NCI-H345 treated with DMSO at 0.1 percent for 48 hours (cell line): ENCODE results near the gene DNAJC24.
"Not testable (repeated sequence)": the region's sequence is repeated elsewhere in the genome, so short reads cannot be mapped to it uniquely, and the experiment has no call there.

Experiments used
- DNase-seq: peaks from one replicate; lab custom pipeline; 2025; ENCODE audit not compliant: unreplicated experiment; lab: John Stamatoyannopoulos, UW

The DNAJC24 gene

GRCh38 chr11:31369348-31370329, at the start of gene DNAJC24, which contains the start of gene DCDC1:
Gene DNAJC24, plus strand, starts transcription at chr11:31369860. Its CDS starts 889 bp downstream, at chr11:31370749.
Gene DCDC1, minus strand, starts transcription at chr11:31369739. Its CDS starts 41,459 bp downstream, at chr11:31328280.
- peak; percentile 94 for DNase-seq

GRCh38 chr11:31321494-31321893, 48.2 kb upstream of the DNAJC24 start:
- DNase-seq = not testable (repeated sequence)

GRCh38 chr11:31323145-31323544, 46.5 kb upstream of the DNAJC24 start:
- no peak for DNase-seq

DNA sequence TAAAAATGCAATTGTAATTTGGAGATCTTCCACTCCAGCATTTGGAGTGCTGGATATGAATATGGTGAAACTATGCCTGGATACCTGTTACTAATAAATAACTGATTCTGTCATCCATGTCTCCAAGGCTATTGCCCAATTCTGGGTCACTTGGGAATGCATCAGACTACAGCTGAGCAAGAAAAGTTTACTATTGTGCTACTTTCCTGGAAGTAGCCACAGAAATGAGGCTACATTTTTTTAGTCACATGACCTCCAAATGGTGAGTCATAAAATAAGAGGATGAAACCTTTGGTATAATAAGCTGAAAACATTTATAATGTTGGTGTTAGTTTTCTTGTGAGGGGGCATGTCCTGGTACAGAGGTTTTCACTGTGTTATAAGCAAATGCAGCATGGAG, 44.5 kb upstream of the DNAJC24 start:
- DNase-seq = no peak

DNA sequence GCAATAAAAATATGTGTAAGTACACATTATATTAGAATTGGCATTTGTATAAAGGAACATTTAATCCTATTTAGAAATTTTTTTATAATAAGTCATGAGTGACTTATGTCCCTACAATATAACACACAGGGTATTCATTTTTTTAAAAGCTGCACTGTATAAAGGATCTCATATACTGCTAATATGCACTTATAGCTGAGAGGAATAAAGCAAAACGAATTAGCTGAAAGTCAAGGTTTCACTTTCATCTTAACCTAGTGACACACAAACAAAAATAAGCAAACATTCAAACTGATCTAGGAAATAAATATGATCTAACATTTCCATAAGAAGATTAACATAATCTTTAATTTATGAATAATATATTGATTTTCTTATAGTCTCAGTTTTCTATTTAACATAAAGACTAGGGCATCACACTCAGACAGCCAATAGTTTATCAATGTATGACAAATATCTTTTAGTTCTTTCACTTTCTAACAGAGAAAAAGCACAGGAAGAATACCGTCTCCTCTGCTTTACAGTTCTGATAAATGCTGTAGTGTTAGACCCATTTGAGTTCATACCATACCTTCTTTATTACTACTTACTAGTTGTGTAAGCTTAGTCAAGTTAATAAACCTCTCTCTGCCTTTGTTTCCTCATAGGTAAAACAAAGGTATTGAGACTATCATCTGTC, 43.1 kb upstream of the DNAJC24 start:
- no peak for DNase-seq

DNA sequence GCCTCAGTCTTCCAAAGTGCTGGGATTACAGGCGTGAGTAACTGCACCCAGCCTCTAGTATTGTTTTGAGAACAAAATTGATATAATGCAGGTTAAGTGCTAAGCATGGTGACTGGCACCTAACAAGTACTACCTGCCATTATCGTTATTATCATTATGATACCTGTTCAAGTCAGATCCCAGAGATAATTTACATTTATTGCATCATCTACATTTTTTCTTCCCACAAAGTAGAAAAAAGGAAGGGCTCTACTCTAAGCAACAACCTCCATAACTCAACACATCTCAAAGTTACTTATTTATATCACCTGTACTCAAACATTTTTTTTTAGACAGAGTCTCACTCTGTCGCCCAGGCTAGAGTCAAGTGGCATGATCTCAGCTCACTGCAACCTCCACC, 42.2 kb upstream of the DNAJC24 start:
- no peak for DNase-seq

DNA sequence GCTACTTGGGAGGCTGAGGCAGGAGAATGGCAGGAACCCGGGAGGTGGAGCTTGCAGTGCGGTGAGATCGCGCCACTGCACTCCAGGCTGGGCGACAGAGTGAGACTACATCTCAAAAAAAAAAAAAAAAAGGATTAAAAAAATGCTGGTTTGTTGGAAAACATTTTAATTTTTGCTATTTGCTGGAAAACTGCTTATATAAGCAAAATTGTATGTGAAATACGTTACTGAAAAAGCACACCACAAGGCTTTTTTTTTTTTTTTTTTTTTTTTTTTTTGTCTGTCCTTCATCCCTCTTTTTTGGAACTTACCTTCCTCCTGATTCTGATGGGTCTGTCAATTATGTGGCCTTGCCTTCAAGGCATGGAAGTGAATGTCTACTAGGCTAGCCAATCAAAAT, 41.0 kb upstream of the DNAJC24 start:
- DNase-seq = no peak

- DNase-seq = no peak
Measured at GRCh38 chr11:31337806-31338205, 31.9 kb upstream of the DNAJC24 start.

DNA sequence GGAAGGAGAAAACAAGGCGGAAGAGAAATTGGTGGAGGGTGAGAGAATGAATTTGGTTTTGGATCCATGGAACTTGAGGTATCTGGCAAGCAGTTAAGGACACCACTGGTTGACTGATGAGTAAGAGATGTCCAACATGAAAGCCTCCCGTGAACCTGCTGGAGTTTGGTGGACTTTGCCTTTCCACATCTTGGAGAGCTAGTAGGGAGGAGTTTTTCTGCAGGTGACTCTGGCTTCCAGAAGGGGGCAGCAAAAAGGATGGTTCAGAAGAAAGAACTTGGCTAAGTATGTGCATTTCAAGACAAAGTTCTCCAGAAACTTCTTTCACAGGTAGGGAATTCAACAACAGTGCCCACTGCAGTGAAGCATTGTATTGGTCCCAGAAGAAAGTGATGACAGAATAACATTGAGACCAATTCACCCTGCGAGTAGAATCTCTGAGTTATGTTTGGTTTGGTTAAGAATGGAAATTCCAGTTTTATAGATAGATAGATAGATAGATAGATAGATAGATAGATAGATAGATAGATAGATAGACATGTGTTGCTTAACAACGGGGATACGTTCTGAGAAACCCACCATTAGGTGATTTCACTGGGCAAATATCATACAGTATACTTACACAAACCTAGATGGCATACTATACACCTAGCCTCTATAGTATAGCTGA, 28.6 kb upstream of the DNAJC24 start:
- no peak for DNase-seq

- DNase-seq = no peak
Measured at GRCh38 chr11:31351168-31351567, 18.5 kb upstream of the DNAJC24 start.

GRCh38 chr11:31355131-31355530, 14.5 kb upstream of the DNAJC24 start:
- DNase-seq = peak; percentile 94

DNA sequence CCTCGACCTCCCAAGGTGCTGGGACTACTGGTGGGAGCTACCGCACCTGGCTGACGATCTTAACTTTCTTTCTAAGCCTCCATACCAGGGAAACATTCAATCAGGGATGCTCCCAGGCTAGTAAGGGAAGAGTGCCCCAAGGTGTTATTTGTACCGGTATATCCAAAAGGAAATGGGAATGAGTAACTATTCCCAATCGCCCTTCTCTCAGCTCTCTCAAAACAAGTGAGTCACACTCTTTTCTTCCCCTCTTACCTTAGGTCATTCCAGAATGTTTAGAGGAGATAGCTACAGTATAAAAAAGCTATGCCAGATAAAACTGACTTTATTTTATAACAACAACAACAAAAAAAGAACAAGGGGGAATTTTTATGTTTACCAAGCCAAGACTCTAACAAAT, 13.8 kb upstream of the DNAJC24 start:
- DNase-seq = no peak

DNA sequence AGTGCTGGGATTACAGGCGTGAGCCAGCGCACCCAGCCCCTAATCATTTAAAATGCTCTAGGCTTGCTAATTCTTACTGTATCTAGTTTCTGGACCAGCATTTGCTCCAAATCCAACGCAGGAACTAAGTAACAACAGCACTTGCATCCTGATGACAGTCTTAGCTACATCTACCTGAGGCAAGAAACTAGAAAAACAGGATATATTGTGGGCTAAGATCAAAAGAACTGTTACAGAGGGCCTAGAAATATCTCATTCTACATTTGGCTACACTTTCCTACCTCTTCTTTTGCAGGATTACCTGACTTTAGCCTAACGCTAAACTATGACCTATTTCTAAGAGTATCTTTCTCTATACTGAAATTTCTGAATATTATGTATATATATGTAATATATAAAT, 7.9 kb upstream of the DNAJC24 start:
- no peak for DNase-seq

- no peak for DNase-seq
Measured at GRCh38 chr11:31366795-31367194, 2.9 kb upstream of the DNAJC24 start.

DNA sequence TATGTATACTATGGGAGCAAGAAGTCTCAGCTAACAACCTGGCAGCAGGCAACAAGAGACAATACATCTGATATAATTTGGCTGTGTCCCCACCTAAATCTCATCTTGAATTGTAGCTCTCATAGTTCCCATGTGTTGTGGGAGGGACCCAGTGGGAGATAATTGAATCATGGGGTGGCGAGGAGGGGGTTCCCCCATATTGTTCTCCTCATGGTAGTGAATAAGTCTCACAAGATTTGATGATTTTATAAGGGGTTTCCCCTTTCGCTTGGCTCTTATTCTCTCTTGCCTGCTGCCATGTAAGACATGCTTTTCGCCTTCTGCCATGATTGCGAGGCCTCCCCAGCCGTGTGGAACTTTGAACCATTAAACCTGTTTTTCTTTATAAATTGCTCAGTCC, 6.2 kb downstream of the DNAJC24 start:
- DNase-seq = no peak

GRCh38 chr11:31383116-31383515, 13.5 kb downstream of the DNAJC24 start:
- DNase-seq = no peak

GRCh38 chr11:31387379-31387778, 17.7 kb downstream of the DNAJC24 start:
- DNase-seq = no peak

DNA sequence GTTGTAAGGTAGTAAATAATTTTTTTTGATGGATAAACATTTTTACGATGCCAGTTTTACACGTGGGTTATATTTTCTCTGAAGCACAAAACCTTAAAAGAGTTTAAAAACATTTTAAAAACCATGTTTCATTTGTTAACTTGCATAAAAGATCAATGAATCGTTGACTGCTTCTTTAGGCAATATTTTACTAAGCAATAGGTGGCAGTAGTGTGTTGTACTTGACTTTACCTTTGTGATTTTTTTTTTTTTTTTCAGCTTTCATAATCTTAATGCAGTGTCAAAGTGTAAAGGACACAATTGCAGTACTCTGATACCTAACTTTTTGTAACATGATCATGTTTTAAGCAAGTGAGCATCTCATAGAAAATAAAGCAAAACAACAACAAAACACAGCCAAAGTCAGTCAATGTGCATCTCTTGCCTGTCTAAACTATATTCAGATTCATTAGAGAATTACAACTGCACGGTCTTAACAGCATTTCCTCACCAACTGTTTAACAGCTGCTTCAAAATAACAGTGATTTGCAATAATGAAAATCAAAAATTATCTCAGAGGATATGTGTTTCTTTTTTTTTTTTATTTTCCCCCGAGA, 27.7 kb downstream of the DNAJC24 start:
- peak; percentile 11 for DNase-seq

DNA sequence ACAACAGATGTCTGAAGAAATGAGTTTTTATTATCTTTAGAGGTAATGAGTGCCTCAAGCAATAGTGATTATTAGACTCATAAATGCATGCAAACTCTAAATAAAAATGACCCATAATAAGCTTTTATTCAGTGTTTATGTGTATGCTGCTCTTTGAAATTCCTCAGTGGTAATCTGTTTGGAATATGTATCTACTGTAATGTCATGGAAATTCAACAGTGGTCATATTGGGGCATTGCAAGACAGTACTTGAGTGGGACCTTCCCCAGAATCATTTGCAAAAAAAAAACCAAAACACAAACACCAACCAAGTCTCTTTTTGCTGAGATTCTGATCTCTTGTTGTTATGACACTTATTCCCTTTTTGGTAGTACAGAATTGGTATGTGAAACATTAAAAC, 35.0 kb downstream of the DNAJC24 start:
- no peak for DNase-seq

GRCh38 chr11:31408201-31408600, 38.5 kb downstream of the DNAJC24 start:
- no peak for DNase-seq

GRCh38 chr11:31412946-31413345, 43.3 kb downstream of the DNAJC24 start:
- no peak for DNase-seq
